Measurements from ENCODE around the gene FABP2.
"Not testable (repeated sequence)": the region's sequence is repeated elsewhere in the genome, so short reads cannot be mapped to it uniquely, and the experiment has no call there.

GRCh38 chr4:119356796-119357195 lies 34.9 kb upstream of the FABP2 start:
- not testable (repeated sequence) for TF ChIP-seq CTCF, POLR2A (IDR thresholded peaks at IDR 0.05)
